RPMI8226 (cell line): Measurements from ENCODE around the gene DDX55.
"Not testable (repeated sequence)": the region's sequence is repeated elsewhere in the genome, so short reads cannot be mapped to it uniquely, and the experiment has no call there.

Experiments
- DNase-seq: peaks from one replicate; pipeline ENCODE4 v3.0.0-alpha.2; 2015

DDX55 gene, protein sequence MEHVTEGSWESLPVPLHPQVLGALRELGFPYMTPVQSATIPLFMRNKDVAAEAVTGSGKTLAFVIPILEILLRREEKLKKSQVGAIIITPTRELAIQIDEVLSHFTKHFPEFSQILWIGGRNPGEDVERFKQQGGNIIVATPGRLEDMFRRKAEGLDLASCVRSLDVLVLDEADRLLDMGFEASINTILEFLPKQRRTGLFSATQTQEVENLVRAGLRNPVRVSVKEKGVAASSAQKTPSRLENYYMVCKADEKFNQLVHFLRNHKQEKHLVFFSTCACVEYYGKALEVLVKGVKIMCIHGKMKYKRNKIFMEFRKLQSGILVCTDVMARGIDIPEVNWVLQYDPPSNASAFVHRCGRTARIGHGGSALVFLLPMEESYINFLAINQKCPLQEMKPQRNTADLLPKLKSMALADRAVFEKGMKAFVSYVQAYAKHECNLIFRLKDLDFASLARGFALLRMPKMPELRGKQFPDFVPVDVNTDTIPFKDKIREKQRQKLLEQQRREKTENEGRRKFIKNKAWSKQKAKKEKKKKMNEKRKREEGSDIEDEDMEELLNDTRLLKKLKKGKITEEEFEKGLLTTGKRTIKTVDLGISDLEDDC

DNA sequence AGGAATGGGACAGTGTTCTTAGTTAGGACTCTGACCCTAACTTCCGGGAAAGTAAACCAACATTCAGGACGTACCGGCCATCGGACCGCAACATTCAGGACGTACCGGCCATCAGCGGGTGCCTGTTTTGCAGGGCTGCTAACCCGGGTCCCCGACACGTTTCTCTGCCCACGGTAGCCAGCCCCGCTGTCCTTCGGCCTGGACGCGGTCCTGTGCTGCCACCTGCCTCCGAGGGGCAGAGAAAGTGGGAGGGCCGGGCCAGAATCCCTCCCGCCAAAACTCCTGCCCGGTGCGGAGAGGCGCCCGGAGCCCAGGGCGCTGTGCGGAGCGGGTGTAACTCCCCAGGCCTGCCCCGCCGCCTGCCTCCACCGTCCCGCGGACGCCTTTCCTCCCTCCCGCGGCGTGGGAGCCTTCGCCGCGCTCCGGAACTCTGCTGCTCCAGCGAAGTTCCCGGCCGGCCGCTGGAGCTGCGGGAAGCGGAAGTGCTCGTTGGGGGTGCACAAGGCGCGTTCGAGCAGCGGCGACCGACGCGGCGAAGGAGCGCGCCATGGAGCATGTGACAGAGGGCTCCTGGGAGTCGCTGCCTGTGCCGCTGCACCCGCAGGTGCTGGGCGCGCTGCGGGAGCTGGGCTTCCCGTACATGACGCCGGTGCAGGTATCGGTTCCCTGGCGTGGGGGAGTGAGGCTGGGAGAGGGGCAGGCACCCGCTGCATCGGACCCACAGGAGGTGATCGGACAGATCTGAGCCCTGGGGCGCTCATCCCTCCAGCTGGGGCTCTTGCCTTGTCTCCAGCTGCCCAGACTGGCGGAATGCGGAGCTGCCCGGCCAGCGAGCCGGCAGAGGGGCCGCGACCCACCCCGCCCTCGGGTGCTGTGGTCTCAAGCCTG is at the start of gene DDX55:
TSS of gene DDX55 (plus strand) at position 498 of the 888 bp plus-strand sequence. CDS start at position 548, 50 bp downstream.
- DNase-seq = peak; percentile 92

DNA sequence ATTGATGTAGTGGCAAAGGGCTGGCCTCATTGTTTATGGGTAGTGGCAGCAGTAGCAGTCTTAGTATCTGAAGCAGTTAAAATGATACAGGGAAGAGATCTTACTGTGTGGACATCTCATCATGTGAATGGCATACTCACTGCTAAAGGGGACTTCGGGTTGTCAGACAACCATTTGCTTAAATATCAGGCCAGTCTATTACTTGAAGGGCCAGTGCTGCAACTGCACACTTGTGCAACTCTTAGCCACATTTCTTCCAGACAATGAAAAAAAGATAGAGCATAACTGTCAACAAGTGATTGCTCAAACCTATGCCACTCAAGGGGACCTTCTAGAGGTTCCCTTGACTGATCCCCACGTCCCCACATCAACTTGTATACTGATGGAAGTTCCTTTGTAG is 47.8 kb upstream of the DDX55 start:
- DNase-seq = not testable (repeated sequence)

DNA sequence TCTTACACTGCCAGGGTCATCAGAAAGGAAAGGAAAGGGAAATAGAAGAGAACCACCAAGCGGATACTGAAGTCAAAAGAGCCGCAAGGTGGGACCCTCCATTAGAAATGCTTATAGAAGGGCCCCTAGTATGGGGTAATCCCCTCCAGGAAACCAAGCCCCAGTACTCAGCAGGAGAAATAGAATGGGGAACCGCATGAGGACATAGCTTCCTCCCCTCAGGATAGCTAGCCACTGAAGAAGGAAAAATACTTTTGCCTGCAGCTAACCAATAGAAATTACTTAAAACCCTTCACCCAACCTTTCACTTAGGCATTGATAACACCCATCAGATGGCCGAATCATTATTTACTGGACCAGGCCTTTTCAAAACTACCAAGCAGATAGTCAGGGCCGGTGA is 47.1 kb upstream of the DDX55 start:
- DNase-seq = not testable (repeated sequence)

DNA sequence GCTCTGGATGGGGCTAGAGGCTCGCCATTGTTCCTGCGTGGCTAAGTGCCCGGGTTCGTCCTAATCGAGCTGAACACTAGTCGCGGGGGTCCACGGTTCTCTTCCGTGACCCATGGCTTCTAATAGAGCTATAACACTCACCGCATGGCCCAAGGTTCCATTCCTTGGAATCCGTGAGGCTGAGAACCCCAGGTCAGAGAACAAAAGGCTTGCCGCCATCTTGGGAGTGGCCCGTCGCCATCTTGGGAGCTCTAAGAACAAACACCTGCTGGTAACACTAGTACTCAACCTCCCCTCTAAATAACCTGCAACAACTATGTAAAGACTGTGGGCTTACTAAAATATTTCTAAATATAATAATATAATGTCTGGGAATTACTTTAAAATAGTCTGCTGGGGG is 43.4 kb upstream of the DDX55 start:
- not testable (repeated sequence) for DNase-seq

DNA sequence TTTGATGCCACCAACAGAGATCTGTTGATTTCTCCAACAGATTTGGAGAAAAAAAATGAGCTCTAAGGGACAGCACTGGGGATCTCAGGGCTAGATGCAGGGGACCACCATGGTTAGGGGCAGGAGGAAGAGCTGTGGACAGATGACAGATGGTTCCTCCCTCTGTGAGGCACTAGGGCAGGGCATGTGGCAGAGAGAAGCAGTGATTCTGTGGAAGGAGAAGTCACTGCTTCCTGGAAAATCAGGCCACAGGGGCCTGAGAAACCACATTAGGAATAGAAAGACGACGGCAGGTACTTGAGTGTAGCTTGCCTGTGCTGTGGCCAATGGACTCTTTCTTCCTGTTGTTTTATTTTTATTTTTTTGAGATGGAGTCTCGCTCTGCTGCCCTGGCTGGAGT is 42.4 kb upstream of the DDX55 start:
- no peak for DNase-seq

DNA sequence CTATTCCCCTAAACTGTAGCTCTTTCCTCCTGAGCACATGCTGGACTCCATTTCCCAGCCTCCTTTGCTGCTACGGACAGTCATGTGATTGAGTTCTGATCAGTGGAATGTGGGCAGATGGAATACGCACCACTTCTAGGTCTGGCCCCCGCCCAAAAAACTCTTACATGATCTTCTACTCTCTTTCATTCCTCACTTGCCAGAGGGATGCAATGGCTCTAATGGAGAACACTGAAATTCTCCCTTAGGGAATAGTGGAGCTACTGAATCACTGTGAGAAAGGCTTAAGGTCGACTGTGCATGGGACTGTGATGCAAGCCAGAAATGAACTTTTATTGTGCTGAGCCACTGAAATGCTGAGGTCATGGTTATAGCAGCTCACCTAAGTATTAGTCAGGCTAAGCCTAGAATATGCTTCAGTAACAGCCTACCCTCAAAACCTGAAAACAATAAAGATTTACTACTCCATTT is 30.5 kb upstream of the DDX55 start:
- DNase-seq = peak; percentile 23

DNA sequence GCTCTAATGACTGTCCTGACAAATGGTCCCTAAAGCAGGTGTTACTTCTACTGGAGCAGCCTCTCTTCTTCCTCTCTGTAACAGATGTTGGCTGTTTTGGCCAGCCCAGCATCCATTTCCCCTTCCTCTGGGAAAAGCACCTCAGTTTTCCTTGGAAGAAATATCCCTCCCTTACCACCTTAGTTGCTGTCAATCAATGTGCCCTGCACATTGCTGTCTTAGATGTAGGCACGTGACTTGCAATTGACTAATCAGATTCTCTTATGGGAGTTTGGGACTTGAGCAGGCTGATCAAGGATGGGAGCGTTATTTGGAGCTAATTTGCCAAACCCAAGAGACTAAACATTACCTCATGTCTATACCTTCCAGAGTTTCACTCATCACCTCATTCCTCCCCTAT is 29.5 kb upstream of the DDX55 start:
- DNase-seq = no peak

DNA sequence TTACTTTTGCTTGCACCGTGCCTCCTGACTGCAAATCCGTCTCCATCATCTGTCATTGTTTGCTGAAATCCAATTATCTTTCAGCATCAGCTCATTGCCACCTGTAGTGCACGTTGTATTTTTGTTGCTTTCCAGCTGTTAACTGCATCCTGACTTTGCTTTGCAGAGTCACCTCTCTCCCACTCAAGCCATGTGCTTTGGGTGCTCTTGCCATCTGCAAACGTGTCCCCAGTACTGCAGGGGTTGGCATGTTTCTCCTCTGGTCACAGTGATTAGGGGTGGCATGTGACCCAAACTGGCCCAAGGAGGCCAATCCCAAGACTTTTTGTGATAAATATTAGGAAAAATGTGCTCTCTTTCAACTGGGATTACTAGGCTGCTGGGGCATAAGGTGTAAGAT is 28.0 kb upstream of the DDX55 start:
- DNase-seq = no peak

DNA sequence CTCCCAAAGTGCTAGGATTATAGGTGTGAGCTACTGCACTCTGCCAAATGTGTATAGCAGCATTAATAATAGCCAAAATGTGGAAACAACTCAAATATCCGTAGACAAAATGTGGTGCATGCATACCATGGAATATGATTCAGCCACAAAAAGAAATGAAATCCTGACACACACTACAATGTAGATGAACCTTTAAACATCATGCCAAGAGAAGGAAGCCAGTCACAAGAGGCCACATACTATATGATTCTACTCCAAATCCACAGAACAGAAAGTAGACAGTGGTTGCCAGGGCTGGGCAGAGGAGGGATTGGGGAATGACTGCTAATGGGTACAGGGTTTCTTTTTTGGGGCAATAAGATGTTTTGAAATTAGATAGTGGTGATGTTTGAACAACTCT is 25.3 kb upstream of the DDX55 start:
- DNase-seq = no peak

DNA sequence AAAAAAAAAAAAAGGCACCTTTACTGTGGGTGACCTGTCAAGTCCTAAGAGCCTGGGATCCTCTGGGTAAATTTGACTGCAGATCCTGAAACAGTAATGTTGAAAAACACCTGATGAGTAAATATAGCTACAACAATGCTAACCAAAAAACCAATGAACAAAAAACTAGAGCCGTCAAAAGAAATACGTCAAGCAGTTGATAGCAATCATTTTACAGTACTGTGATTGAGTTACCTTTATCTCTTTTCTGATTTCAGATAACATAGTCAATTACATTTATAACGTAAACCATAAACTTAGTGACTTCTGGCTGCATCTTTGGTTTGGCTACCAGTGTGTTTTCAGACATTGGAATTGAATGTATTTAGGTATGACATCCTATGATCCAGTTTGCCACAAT is 23.7 kb upstream of the DDX55 start:
- no peak for DNase-seq

DNA sequence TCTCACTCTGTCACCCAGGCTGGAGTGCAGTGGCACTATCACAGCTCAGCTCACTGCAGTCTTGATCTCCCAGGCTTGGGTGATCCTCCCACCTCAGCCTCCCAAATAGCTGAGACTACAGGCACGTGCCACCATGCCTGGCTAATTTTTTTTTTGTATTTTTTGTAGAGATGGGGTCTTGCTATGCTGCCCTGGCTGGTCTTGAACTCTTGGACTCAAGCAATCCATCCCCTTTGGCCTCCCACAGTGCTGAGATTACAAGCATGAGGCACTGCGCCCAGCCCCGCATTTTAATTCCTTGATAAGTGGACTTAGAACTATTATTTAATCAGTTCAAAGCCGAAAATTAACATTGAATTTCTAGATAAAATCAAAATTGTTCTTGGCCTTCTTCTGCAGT is 23.1 kb upstream of the DDX55 start:
- not testable (repeated sequence) for DNase-seq

DNA sequence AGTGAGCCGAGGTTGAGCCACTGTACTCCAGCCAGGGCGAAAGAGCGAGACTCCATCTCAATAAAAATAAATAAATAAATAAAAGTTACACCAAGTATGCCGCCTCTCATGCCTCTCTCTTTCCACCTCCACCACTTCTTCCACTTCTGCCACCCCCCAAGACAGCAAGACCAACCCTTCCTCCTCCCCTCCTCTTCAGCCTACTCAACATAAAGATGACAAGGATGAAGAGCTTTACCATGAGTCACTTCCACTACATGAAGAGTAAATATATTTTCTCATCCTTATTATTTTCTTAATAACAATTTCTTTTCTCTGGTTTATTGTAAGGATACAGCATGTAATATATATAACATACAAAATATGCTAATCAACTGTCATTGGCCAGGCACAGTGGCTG is 21.1 kb upstream of the DDX55 start:
- DNase-seq = no peak

DNA sequence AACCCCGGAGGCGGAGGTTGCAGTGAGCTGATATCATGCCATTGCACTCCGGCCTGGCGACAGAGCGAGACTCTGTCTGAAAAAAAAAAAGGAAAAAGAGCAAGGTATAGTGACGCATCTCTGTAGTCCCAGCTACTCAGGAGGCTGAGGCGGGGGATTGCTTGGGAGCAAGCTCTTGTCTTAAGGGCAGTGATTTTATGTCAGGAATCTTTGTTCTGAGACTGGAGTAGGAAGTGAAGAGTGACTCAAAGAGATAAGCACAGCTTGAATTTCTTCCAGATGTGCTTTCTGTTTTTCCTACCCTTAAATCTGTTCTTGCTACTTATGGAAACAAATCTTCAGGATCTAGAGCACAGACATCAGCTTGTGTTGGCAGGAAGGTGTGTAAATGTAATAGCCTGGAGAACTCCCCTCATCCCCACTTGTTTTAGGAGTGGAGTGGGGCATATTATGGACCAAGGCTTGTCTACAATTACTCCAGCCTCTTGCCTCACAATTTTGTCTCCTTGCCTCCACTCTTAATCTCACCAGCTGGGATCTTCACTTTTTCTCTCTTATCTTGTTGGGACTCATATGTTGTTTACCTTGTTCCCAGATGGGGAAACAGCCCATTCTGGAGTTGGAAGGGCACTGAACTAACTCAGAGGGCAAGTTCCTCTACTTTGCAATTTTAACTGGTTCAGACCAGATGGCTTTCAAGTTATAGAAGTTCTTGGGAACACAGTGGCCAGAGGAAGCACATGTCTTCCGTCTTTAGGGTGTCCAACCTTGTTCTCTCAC is 10.0 kb upstream of the DDX55 start:
- DNase-seq = no peak

DNA sequence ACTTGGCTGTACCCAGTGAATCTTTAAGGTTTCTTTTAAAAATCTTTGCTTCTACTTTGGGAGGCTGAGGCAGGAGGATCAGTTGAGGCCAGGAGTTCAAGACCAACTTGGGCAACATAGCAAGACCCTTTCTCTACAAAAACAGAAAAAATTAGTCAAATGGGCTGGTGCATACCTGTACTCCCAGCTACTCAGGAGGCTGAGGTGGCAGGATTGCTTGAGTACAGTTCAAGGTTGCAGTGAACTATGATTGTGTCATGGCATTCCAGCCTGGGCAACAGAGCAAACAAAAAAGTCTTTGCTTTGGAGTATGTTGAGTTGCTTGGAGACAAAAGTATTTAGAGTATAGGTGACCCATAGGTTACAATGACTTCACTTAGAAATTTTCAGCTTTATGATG is 6.2 kb upstream of the DDX55 start:
- DNase-seq = no peak

DNA sequence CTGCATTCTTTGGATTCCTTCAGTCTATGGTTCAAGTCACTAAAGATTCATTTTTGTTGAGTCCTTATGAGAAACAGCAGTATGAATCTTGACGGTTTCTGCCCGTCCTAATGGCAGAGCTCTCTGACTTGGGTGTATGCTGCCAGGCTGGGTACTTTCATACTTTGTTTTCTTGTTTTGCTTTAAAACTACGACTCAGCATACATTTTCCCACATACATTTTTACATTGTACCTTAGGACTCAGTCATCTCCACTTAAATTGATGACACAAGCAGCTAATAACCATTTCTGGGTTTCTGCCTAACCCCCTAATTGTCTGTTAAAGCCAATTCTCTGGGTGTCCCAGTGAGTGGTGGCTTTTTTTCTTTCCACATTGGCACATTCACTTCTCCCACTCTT is 4.8 kb upstream of the DDX55 start:
- DNase-seq = no peak

DNA sequence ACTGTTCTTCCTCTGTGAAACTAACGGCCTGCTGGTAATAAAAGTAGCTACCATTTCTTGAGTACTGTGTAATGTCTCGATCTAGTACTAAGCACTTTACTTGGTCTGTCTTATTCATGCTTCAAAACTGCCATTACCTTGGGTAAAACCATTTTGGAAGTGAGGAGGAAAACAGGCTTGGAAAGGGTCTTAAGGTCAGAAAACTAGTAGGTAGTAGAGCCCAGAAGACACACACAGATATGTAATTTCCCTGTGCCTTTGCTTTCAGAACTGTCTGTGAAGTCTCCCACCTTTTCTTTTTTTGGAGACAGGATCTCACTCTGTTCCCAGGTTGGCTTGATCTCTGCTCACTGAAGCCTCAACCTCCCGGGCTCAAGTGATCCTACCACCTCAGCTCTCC is 3.4 kb upstream of the DDX55 start:
- DNase-seq = no peak

DNA sequence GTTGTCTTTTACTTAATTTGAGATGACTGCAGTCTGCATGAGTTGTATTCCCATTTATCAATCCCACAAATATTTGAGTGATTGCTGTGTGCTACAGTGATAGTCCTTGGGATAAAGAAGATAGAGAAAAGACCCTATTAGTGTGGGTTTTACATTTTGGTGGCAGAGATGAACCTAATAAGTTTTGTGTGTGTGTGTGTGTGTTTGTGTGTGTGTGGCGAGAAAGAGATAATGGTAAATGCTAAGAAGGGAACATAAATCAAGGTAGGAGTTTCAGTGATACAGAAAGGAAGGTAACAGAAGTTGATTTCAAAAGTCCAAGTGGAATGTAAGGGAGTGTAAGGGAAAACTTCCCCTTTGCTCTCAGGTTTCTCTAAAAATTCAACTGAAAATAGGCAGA is 2.6 kb upstream of the DDX55 start:
- no peak for DNase-seq

DNA sequence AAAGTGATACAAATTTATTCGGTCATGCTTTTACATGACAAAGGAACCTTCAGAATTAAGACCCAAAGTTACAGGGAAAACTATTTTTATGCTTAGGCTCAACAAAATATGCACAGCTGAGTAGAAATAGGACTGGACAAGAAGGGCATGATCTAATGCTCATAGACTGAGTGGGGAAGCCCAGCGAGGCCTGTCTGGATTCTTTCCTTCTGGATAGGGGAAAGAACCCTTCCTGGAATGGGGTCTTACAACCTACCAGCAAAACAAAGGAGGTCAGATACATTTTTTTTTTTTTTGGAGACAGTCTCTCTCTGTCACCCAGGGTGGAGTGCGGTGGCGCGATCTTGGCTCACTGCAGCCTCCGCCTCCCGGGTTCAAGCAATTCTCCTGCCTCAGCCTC is 2.2 kb upstream of the DDX55 start:
- no peak for DNase-seq

DNA sequence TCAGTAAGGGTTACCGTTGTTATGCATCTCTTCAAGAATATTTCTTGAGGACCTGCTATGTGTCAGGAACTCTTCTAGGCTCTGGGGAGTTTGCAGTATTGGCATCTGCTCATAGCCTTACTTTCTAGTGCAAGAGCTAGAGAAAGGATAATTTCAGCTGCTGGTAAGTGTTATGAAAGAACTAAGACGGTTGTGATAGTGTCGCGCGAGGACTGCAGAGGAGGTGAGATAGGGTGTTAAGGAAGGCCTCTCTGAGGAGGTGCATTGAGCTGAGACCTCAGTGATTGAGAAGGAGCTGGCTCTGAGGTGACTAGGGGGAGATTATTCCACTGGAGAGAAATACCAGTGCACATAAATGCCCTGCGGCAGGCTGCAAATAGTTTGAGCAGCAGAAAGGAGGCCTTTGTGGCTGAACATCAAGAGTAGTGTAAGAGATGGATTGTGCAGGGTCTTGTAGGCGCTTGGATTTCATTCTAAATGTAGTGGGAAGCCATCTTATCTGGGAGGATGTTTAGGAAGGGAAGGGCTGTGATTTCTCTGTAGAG is 824 bp downstream of the DDX55 start:
- DNase-seq = peak; percentile 26

DNA sequence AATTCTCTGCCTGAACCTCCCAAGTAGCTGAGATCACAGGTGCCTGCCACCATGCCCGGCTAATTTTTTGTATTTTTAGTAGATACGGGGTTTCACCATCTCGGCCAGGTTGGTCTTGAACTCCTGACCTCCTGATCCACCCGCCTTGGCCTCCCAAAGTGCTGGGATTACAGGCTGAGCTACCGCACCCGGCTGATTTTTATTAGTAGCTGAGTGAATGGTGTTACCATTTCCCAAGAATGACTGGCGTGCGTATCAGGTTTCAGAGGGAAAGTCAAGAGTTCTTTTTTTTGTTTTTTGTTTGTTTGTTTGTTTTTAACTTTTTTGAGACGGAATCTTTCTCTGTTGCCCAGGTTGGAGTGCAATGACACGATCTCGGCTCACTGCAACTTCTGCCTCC is 1.6 kb downstream of the DDX55 start:
- not testable (repeated sequence) for DNase-seq

DNA sequence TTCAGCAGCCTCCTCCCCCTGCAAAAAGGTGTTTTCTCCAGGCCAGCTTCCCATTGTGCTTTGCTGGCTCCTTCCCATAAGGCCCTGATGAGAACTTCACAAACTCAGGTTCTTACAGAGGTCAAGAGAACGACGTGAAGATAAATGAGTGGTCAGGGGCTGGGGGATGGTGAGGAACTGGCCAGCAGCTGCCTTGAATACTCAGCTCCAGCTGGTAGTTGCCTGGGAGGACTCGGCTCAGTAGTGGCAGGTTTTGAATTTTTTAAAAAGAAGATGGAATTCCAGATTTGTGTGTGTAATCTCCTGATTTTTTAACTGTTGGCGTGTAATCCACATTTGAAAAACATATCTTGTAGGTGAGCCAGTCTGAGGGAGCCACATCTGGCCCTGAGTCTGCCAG is 5.9 kb downstream of the DDX55 start:
- DNase-seq = no peak

DNA sequence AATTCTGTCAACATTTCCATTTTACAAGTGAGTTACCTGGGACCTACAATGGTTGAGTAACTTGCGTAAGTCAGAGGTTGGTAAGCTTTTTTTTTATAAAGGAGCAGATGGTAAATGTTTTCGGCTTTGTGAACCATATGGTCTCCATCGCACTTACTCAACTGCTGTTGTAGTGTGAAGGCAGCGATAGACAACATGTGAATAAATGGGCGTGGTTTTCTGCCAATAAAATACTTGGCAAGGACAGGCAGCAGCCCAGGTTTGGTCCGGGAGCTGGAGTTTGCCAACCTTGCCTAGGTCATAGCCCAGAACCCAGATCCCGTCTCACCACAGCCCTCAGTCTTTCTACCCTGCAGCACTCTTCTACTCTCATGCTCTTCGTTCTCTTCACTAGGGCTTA is 6.3 kb downstream of the DDX55 start:
- no peak for DNase-seq
